CD4-positive, alpha-beta T cell (primary cell): ENCODE measurements around the gene PLBD2. TPM values are rescaled to one million over a fixed set of nuclear protein-coding genes. Genes with fewer than 3 reads are reported as not detected.

Source experiments
- ATAC-seq: fragments of 200-7000 bp; cut with Tn5 transposase; one replicate; pipeline ENCODE4 v1.10.0; 2022; ENCODE audit warnings: mild to moderate bottlenecking; ENCODE audit not compliant: poor library complexity
- CTCF ChIA-PET: fragments of 350-600 bp; sonication (Branson Sonifier 250); formaldehyde crosslinking; loops from one replicate; lab custom pipeline; 2021; ENCODE audit warnings: antibody characterized with exemption, inconsistent platforms; lab: Charles Lee
- POLR2A ChIA-PET: fragments of 350-600 bp; sonication (Branson Sonifier 250); formaldehyde crosslinking; loops from one replicate; lab custom pipeline; 2021; ENCODE audit warnings: antibody characterized with exemption, inconsistent platforms; lab: Charles Lee
- DNase-seq, 14 experiments: peaks; one replicate each; pipeline ENCODE4 v3.0.0-alpha.2; 2013 to 2020; ENCODE audit warnings: mixed read lengths in 2 of 14
- H3K27ac ChIP-seq, 2 donors: one replicate each; pipeline versions ENCODE4 v1.5.1 to v1.7.0; 2013; ENCODE audit warnings: low read length in 2 of 2, low read depth in 1 of 2, mild to moderate bottlenecking in 1 of 2
- H3K27me3 ChIP-seq, 2 experiments: 1 replicate in 1 of 2; 2 replicates in 1 of 2; pipeline versions ENCODE4 v1.6.1 to v1.7.0; 2013; ENCODE audit warnings: low read length in 2 of 2, control low read depth in 1 of 2, mild to moderate bottlenecking in 1 of 2, moderate library complexity in 1 of 2; ENCODE audit not compliant: insufficient read depth in 2 of 2, control insufficient read depth in 1 of 2
- H3K36me3 ChIP-seq: one replicate; pipeline ENCODE4 v1.6.1; 2013; ENCODE audit warnings: low read length, control low read depth; ENCODE audit not compliant: insufficient read depth
- H3K4me1 ChIP-seq: one replicate; pipeline ENCODE4 v1.6.1; 2013; ENCODE audit warnings: low read length, control low read depth; ENCODE audit not compliant: insufficient read depth
- H3K4me3 ChIP-seq: one replicate; pipeline ENCODE4 v1.5.1; 2013; ENCODE audit warnings: mild to moderate bottlenecking, low read length, moderate library complexity
- H3K9me3 ChIP-seq, 2 experiments: 1 replicate in 1 of 2; 2 replicates in 1 of 2; pipeline versions ENCODE4 v1.6.1 to v1.7.0; 2013; ENCODE audit warnings: low read length in 2 of 2, mild to moderate bottlenecking in 2 of 2, control low read depth in 1 of 2, moderate library complexity in 1 of 2; ENCODE audit not compliant: control insufficient read depth in 1 of 2, insufficient read depth in 1 of 2
- H3K27ac Mint-ChIP-seq: one replicate; pipeline ENCODE4 v1.8.0; 2020; ENCODE audit warnings: mixed read lengths
- H3K27me3 Mint-ChIP-seq: one replicate; pipeline ENCODE4 v1.8.0; 2021; ENCODE audit warnings: mixed read lengths
- H3K36me3 Mint-ChIP-seq: one replicate; pipeline ENCODE4 v1.8.0; 2021; ENCODE audit warnings: low read depth, mixed read lengths
- H3K4me1 Mint-ChIP-seq: one replicate; pipeline ENCODE4 v1.8.0; 2021; ENCODE audit warnings: low read depth, mixed read lengths
- H3K4me3 Mint-ChIP-seq: one replicate; pipeline ENCODE4 v1.8.0; 2020; ENCODE audit warnings: mild to moderate bottlenecking, mixed read lengths
- H3K9me3 Mint-ChIP-seq: one replicate; pipeline ENCODE4 v1.8.0; 2020; ENCODE audit warnings: mixed read lengths
- intact Hi-C, 2 experiments: fragments of 100-400 bp; cut with DNase I in 1 of 2; cut with micrococcal nuclease in 1 of 2; formaldehyde crosslinking; loops; one replicate each; pipeline versions ENCODE4 v1.15.1 to v1.9.0; 2023 to 2025; cut with DNase I, micrococcal nuclease
- total RNA-seq, 174 experiments: library from RNA in 2 of 174; stranded (reverse) in 2 of 174; gene quantifications; one replicate each; pipeline ENCODE4 v1.2.3 and lab custom pipeline; 2021 to 2026
- TF ChIP-seq, protein P1 (sequence below): fragments of 200-600 bp; IDR thresholded peaks from one replicate; pipeline ENCODE4 v1.8.0; 2022; ENCODE audit warnings: antibody characterized with exemption, mild to moderate bottlenecking

PLBD2 gene
- total RNA-seq, 2 experiments from 2014 or later, result 10.4 to 12.2 TPM

DNA sequence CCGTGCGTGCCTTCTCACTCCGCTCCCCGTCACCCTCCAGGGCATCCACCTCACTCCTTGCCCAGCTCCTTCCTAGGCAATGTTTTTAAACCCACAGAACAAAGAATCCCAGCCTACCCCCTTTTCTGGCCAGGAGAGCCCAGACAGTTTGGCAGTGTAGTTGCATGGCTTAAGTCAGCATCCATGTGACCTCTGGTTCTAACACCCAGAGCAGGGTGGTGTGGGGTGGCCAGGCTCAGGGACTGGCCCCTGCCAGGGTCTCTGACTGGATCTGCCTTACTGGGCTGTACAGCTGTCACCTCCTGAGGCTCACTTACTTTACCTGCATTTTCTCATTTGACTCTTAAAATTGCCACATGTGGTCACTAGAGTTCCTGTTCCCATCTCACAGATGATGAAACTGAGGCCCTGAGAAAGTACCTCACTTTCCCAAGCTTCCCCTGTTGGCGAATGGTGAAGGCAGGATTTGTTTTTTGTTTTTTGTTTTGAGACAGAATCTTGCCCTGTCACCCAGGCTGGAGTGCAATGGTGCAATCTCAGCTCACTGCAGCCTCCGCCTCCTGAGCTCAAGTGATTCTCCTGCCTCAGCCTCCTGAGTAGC lies 27.0 kb downstream of the PLBD2 start:
- ChIA-PET CTCF (no interaction called here), POLR2A (no interaction called here)
- DNase-seq (no peak), ATAC-seq (no peak)
- Histone ChIP-seq H3K27ac (no peak overlapping the region), H3K4me1 (no peaks in the 10 kb centered on the region), H3K9me3 (no peaks in the 10 kb centered on the region), H3K27me3 (no peaks in the 10 kb centered on the region), H3K36me3 (peaks cover 24% of the 10 kb centered on the region), H3K4me3 (no peak overlapping the region)
- intact Hi-C loops, result no loop called here
- H3K27me3 Mint-ChIP-seq, result no peaks in the 10 kb centered on the region
- H3K4me3 Mint-ChIP-seq, result no peak overlapping the region
- TF ChIP-seq, protein P1, sequence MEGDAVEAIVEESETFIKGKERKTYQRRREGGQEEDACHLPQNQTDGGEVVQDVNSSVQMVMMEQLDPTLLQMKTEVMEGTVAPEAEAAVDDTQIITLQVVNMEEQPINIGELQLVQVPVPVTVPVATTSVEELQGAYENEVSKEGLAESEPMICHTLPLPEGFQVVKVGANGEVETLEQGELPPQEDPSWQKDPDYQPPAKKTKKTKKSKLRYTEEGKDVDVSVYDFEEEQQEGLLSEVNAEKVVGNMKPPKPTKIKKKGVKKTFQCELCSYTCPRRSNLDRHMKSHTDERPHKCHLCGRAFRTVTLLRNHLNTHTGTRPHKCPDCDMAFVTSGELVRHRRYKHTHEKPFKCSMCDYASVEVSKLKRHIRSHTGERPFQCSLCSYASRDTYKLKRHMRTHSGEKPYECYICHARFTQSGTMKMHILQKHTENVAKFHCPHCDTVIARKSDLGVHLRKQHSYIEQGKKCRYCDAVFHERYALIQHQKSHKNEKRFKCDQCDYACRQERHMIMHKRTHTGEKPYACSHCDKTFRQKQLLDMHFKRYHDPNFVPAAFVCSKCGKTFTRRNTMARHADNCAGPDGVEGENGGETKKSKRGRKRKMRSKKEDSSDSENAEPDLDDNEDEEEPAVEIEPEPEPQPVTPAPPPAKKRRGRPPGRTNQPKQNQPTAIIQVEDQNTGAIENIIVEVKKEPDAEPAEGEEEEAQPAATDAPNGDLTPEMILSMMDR, result no peak
- no peak overlapping the region for H3K27ac Mint-ChIP-seq
- H3K9me3 Mint-ChIP-seq, result no peaks in the 10 kb centered on the region
- no peaks in the 10 kb centered on the region for H3K4me1 Mint-ChIP-seq
- H3K36me3 Mint-ChIP-seq, result peaks cover 56% of the 10 kb centered on the region

DNA sequence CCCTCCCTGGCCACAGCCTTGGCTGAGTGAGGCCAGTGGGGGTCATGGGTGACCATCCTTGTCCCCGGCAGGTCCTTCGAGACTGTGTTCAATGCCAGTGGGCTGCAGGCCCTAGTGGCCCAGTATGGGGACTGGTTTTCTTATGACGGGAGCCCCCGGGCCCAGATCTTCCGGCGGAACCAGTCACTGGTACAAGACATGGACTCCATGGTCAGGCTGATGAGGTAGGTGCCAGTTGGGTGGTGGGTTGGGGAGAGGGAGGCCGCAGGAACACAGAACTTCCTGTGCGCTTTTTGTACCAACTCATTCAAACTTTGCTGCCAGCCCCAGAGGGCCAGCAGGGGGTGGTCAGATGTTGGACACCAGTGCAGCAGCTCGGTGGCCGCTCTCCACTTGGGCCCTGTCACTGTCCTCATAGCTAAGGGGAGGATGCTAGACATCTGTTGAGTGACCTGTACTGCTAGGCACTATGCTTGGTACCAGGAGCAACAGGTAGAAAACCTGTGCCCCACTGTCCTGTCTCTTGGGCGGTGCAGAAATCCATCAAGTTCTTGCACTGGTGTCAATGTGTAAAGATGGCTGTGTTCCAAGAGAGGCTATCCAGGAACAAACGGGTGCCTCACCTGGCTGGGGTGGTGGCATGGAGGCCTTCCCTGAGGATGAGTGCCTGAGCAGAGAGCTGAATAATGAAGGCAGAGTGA lies 28.6 kb downstream of the PLBD2 start:
- TF ChIP-seq, protein P1, result no peak
- Mint-ChIP-seq H3K36me3 (peaks cover 42% of the 10 kb centered on the region), H3K9me3 (no peaks in the 10 kb centered on the region), H3K4me1 (no peaks in the 10 kb centered on the region), H3K27ac (no peak overlapping the region), H3K27me3 (no peaks in the 10 kb centered on the region), H3K4me3 (no peak overlapping the region)
- POLR2A ChIA-PET, result no interaction called here
- Histone ChIP-seq H3K27me3 (no peaks in the 10 kb centered on the region), H3K4me3 (no peak overlapping the region), H3K9me3 (no peaks in the 10 kb centered on the region), H3K27ac (no peak overlapping the region), H3K4me1 (no peaks in the 10 kb centered on the region), H3K36me3 (peaks cover 28% of the 10 kb centered on the region)
- ATAC-seq (no peak), DNase-seq (no peak)
- CTCF ChIA-PET, result no interaction called here
- intact Hi-C loops, result no loop called here

DNA sequence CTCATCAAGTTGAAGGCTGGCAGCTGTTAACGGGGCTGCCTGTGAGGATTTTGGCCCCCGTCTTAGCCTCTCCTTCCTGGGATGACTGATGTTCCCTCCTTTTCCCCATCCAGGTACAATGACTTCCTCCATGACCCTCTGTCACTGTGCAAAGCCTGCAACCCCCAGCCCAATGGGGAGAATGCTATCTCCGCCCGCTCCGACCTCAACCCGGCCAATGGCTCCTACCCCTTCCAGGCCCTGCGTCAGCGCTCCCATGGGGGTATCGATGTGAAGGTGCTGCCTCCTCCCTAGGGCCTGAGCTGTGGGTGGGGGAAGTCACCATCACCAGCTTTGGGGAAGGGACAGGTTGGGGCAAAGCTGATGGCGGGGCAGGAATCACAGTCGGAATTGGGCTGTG lies 29.2 kb downstream of the PLBD2 start:
- CTCF ChIA-PET, result no interaction called here
- Histone ChIP-seq H3K27me3 (no peaks in the 10 kb centered on the region), H3K27ac (no peak overlapping the region), H3K9me3 (no peaks in the 10 kb centered on the region), H3K4me3 (no peak overlapping the region), H3K36me3 (peaks cover 28% of the 10 kb centered on the region), H3K4me1 (no peaks in the 10 kb centered on the region)
- DNase-seq (no peak), ATAC-seq (no peak)
- H3K27me3 Mint-ChIP-seq, result no peaks in the 10 kb centered on the region
- H3K27ac Mint-ChIP-seq, result no peak overlapping the region
- POLR2A ChIA-PET, result no interaction called here
- H3K4me3 Mint-ChIP-seq, result no peak overlapping the region
- intact Hi-C loops, result no loop called here
- TF ChIP-seq, protein P1, result no peak
- no peaks in the 10 kb centered on the region for H3K9me3 Mint-ChIP-seq
- H3K4me1 Mint-ChIP-seq, result no peaks in the 10 kb centered on the region
- H3K36me3 Mint-ChIP-seq, result peaks cover 37% of the 10 kb centered on the region
